Activated CD8-positive, alpha-beta memory T cell treated with anti-CD3 and anti-CD28 coated beads, Interleukin-2, amount 50 U/mL, for 24 hours (primary cell): Measurements from ENCODE around the gene PLXNA4.

Experiments
- DNase-seq: peaks from one replicate; pipeline ENCODE4 v3.0.0-alpha.2; 2020; ENCODE audit errors: extremely low read depth

The PLXNA4 gene

DNA sequence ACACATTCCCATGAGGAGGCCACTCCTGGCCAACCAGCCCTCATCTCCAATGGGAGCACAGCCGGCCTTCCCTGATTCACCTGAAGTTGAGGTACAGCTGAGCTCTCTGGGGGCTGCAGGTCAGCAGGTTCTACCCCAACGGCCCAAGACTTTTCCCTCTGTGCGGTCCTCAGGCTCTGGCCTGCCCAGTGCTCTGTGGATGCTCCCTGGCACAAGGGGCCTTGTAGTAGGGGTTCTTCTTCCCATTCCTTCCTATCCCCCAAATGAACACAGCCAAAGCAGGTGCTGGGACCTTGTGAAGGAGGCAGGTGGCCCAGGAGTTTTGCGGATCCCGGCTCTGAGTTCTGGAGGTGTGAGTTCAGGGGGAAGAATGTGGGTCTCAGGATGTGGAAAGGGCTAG, 72.2 kb downstream of the PLXNA4 start:
- no peak for DNase-seq

- DNase-seq: no peak
These were observed 72.9 kb downstream of the PLXNA4 start for GRCh38 chr7:132503415-132503814.

- DNase-seq: no peak
These were observed 74.3 kb downstream of the PLXNA4 start for GRCh38 chr7:132501956-132502355.

DNA sequence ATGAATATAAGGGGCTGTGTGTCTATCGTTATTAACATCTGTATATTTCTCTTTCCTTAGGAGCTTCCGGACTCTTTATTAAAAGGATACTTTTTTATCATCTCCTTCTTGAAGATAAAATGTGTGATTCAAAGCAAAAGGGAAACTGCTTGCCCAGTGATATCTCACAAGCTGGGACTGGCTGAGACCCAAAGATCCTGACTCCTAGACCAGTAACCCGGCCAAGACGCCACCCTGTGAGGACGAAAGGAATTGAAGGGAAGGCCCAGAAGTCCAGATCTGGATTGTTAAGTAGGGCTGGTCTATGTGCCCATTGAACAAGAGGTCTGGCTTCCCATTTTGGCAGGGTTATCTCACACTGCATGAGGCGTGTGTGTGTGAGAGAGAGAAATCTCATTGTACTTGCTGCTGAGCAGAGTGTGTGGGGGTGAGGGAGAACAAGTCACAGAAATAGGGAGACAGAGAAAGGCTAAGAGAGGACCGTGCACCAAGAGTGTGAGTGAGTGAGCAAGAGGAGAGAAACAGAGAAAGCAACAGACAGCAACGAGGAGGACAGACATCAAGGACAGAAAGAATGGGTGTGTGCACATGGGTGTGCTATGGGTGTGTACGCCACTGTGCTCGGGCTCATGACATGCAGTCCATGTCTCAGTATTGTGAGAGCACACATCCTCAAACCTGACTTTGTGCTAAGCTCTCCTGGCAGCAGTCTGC, 75.4 kb downstream of the PLXNA4 start:
- no peak for DNase-seq

- DNase-seq: no peak
These were observed 76.8 kb downstream of the PLXNA4 start for GRCh38 chr7:132499487-132499886.

- no peak for DNase-seq
These were observed 77.2 kb downstream of the PLXNA4 start for GRCh38 chr7:132499065-132499464.

GRCh38 chr7:132498319-132498718, 78.0 kb downstream of the PLXNA4 start:
- no peak for DNase-seq

DNA sequence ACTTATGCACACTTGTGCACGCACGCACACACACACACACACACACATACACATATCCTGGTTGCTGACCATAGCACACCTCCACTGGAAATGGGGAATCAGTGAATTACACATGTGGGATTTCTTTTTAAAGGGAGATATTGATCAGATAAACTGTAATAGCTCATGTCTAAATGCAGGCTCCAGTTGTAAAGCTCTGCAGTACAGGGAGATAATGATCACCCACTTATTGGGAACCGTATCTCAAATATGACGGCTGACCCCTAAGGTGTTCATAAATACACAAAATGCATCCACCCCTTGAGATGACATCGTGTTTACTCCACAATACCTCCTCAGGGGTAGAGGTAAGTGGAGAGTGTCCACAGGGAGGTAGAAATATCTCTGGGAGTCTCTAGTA, 79.2 kb downstream of the PLXNA4 start:
- no peak for DNase-seq

GRCh38 chr7:132495936-132496335, 80.3 kb downstream of the PLXNA4 start:
- DNase-seq: no peak

DNA sequence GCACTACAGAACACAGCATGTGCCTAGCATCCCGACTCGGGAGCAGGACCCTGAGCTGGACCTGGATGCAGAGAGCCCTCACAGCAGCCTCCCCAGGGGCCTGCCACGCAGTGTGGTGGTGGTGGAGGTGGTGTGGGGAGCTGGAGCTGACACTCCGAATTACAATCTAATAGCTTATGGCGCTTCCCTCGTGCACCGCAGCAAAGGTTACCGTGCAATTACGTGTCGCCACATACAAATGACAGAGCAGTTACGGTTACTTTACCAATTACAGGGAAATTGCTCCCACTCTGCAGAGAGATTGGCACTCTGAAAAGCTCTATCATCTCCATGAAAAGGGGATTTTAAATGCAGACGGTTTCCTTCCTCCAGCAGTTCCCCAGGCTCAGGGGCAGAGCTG, 81.8 kb downstream of the PLXNA4 start:
- no peak for DNase-seq

DNA sequence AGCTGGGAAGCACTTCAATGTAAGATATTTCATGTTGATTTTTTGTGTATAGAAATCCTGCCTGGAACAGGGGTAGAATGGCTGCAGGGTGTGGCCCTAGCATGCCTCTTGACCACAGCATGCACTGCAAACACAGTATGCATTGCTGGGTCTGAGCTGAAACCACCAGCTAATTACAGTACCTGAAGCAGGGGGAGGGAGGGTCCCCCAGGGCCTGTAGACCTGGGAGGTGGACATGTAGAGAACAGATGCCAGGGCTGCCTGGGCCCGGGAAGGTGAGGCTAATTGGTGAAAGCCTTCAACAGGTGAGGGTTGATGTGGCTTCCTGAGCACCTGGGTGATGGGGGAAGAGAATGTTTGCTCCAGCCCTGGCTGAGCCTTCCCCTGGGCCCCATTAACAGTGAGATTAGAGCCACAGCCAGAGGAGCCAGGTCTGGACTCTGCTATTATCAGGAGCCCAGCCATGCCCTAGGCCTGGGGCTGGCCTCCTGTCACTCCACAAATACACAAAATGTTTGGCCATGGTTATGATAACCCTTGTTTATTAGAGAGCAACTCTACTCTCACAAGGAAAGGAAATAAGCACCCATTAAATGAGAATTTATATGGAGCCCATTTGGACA, 83.3 kb downstream of the PLXNA4 start:
- no peak for DNase-seq

- no peak for DNase-seq
These were observed 84.8 kb downstream of the PLXNA4 start for GRCh38 chr7:132491391-132491945.

DNA sequence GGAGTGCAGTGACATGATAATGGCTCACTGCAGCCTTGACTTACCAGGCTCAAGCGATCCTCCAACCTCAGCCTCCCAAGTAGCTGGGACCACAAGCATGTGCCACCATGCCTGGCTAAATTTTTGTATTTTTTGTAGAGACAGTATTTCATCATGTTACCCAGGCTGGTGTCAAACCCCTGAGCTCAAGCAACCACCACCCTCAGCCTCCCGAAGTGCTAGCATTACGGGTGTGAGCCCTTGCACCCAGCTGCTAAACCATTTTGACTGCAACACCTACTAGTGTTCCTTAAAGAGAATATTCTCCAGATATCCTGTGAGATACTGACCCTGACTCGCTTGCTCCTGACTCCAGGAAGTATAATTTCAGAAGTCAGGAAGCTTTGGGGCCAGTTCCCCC, 85.8 kb downstream of the PLXNA4 start:
- DNase-seq: no peak

DNA sequence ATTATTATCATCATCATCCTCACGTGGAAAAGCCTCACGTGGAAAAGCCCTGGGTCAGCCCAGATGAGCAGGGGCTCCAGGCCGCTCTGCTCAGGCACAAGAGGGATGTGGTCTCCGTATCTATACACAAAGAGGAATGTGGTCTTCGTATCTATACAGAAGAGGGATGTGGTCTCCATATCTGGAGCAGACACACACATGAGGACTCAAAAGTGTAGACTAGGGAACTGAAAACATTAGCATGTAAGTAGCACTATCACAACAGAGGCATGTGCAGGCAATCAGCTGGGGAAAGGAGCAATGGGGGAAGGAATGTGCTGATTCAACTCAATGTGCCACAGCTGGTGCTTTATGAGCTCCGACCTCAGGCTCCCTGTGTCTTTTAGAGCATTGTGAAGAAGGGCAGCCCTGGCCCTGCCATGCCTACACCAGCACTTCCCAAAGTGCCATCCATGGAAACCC, 86.5 kb downstream of the PLXNA4 start:
- DNase-seq: no peak

DNA sequence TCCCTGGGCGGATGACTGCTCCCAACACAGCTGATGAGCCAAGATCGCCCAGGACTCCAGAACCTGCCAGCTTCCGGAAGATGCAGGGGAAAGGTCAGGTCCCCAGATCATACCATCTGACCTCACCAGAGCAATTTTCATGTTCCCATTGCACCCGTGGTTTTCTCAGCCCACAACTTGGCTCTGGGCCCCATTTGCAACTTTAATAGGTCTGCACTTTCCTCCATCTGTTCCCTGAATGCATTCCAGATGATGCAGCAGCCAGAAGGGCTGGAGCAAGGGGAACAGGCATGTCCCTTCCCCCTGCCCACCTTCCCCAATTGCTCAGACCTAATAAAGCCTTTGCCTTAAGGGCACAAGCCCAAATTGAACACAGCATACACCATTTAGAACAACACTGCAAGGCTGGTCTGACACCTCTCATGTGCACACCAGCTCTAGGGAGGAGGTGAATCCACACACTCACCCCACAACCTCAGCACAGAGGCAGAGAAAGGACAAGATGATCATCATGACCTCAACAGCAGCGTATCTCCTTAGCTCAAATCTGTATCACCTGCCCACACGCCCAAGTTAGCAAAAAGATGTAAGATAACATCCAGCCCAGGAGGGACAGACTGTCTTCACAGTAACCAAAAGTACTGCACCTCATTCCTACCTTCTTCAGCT, 87.5 kb downstream of the PLXNA4 start:
- no peak for DNase-seq

DNA sequence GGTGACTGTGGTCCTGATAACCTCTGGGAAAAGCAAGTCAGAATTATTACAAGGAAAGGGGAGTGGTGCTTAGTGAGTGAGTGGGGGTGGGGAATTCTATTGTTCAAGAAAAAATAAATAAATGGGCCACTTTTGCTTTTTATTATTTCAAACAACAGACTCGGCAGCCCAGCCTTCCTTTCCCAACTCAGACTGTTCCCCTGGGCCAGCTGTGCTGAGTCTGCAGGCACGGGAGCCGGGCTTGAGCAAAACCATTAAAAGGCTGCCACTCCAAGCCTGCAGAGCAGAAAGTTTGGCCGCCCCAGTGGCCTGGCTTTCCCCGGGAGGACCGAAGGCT, 90.0 kb downstream of the PLXNA4 start:
- no peak for DNase-seq

GRCh38 chr7:132485600-132486273, 90.5 kb downstream of the PLXNA4 start:
- DNase-seq: no peak

DNA sequence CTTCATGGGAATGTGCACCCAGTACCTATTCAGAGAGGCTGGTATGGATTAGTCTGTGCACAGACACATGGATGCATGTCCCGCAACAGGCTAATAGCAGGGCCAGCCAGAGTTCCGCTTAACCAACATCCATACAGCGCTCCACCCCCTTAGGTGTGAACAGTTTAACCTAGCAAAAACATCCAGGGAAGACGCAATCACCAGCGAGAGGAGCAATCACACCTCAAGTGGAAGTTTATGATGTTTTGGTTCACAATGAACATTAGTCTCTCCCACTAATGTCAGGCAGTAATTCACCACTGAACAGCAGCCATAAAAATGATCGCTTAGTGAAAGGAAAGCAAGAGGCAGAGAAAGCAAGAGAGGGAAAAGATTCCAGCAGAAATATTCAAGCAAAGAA, 91.1 kb downstream of the PLXNA4 start:
- DNase-seq: no peak

DNA sequence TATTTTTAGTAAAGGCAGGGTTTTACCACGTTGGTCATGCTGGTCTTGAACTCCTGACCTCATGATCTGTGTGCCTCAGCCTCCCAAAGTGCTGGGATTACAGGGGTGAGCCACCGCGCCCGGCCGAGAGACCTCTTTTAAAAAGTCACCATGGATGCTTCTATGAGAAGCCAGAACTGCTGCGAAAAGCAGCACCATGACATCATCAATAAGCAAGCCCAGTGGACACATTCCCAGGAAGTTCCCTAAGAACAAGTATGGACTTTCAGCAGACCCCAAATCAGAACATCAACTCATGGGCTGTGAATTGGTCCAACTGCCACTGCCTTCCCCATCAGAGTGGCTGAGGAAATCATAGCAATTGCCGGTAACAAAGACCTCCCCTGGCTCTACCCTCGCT, 93.4 kb downstream of the PLXNA4 start:
- no peak for DNase-seq

DNA sequence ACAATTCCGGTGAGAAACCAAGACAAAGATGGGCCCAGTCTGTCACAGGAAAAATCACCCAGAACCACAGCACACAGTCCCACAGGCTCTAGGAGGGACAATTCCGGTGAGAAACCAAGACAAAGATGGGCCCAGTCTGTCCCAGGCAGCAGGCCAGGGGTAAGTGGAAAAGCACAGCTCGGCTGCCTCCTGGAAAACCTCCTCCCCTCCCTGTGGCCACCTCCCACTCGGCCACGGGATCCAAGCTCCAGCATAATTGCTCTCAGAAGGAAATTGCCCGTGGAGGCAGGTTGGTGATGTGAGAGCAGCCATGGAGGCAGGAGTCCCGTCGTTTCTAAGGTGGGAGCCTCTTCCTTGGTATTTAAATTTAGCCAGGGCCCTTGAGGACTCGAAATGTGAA, 95.7 kb downstream of the PLXNA4 start:
- no peak for DNase-seq

GRCh38 chr7:132476541-132476940, 99.7 kb downstream of the PLXNA4 start:
- DNase-seq: no peak

DNA sequence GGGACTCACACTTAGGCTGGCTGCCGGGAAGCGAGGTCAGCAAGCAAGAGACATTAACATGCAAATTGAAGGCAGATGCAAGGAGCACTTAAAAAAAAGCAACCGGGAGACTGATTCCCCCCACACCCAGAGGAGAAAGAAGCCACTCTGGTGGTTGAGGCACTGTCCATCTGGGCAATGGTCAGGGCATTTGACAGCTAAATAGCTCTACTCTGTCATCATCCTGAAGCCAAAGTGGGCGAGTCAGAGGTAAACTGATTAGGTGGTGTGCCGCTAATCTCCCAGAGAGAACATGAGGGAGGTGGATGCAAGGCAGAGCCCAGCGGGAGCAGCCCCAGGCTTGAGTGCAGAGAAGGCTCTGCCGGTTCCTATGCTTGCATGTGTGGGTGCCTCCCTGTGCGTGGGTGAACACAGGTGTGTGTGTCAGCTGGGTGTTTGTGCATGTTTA, 100.6 kb downstream of the PLXNA4 start:
- no peak for DNase-seq
